Uterus (tissue), 2 donors: ENCODE results near the gene GPR146.

Experiments used
- POLR2A ChIP-seq, 2 donors: fragments of 450-650 bp; IDR thresholded peaks; one replicate each; pipeline ENCODE4 v1.6.1; 2016; ENCODE audit warnings: antibody characterized with exemption in 2 of 2, mild to moderate bottlenecking in 1 of 2, moderate library complexity in 1 of 2
- TF ChIP-seq, protein P1 (sequence below), 4 experiments: fragments of 200-600 bp in 2 of 4; fragments of 450-650 bp in 2 of 4; sonication (generic) in 2 of 4; IDR thresholded peaks; one replicate each; pipeline ENCODE4 v1.5.1; 2016 to 2019; ENCODE audit warnings: antibody characterized with exemption in 4 of 4, mild to moderate bottlenecking in 2 of 4, moderate library complexity in 1 of 4

DNA sequence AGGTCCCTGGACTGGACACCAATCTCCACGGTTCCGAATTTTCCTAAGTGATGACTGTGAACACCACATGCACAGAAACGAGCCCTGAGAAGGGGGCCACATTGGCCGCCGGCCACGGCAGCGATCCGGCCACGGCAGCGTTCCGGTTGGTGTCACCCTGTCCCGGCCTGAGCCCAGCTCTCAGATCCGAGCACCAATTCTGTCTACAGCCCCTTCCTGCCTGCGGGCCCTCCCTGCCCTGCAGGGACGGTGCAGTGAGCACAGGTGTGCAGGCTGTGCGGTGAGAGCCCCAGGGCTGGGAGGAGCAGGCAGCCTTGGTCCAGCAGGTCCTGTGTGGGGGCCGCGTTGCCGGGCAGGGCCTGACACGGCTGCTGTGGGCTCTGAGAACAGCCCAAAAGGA lies 29.7 kb upstream of the GPR146 start:
- TF ChIP-seq, protein P1, sequence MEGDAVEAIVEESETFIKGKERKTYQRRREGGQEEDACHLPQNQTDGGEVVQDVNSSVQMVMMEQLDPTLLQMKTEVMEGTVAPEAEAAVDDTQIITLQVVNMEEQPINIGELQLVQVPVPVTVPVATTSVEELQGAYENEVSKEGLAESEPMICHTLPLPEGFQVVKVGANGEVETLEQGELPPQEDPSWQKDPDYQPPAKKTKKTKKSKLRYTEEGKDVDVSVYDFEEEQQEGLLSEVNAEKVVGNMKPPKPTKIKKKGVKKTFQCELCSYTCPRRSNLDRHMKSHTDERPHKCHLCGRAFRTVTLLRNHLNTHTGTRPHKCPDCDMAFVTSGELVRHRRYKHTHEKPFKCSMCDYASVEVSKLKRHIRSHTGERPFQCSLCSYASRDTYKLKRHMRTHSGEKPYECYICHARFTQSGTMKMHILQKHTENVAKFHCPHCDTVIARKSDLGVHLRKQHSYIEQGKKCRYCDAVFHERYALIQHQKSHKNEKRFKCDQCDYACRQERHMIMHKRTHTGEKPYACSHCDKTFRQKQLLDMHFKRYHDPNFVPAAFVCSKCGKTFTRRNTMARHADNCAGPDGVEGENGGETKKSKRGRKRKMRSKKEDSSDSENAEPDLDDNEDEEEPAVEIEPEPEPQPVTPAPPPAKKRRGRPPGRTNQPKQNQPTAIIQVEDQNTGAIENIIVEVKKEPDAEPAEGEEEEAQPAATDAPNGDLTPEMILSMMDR (IDR thresholded peaks at IDR 0.05), result no peak
- no peak for TF ChIP-seq POLR2A (IDR thresholded peaks at IDR 0.05)
